WTC11 (cell line): ENCODE measurements around the gene HBG1. TPM values are rescaled to one million over a fixed set of nuclear protein-coding genes. Genes with fewer than 3 reads are reported as not detected.

Experiments
- ATAC-seq: fragments of 200-7000 bp; cut with Tn5 transposase; 2 replicates; pipeline ENCODE4 v1.10.0; 2021; ENCODE audit warnings: mild to moderate bottlenecking, moderate library complexity
- CTCF ChIA-PET: fragments of 300-600 bp; sonication (Branson Sonifier 250); formaldehyde crosslinking; loops from one replicate; lab custom pipeline; 2021; ENCODE audit warnings: antibody characterized with exemption; lab: Charles Lee
- POLR2A ChIA-PET: fragments of 350-600 bp; sonication (Branson Sonifier 250); formaldehyde crosslinking; loops from one replicate; lab custom pipeline; 2021; ENCODE audit warnings: antibody characterized with exemption; lab: Charles Lee
- DNase-seq: peaks from one replicate; pipeline ENCODE4 v3.0.0; 2021; ENCODE audit warnings: low spot score
- H3K27ac Mint-ChIP-seq: 2 replicates; pipeline ENCODE4 v1.8.0; 2021; ENCODE audit warnings: mixed read lengths
- H3K27me3 Mint-ChIP-seq: 2 replicates; pipeline ENCODE4 v1.8.0; 2021; ENCODE audit warnings: low read depth, mild to moderate bottlenecking, moderate library complexity, mixed read lengths
- H3K36me3 Mint-ChIP-seq: 2 replicates; pipeline ENCODE4 v1.8.0; 2021; ENCODE audit warnings: mixed read lengths
- H3K4me1 Mint-ChIP-seq: 2 replicates; pipeline ENCODE4 v1.8.0; 2022; ENCODE audit warnings: mixed read lengths
- H3K4me3 Mint-ChIP-seq: 2 replicates; pipeline ENCODE4 v1.8.0; 2021; ENCODE audit warnings: mild to moderate bottlenecking, moderate library complexity, mixed read lengths
- H3K9me3 Mint-ChIP-seq: 2 replicates; pipeline ENCODE4 v1.8.0; 2021; ENCODE audit warnings: mixed read lengths
- AR ChIP-seq: fragments of 250-450 bp; sonication (Bioruptor Pico); IDR thresholded peaks from 2 replicates; pipeline ENCODE4 v1.9.0; 2021; ENCODE audit warnings: mild to moderate bottlenecking
- CDX4 ChIP-seq: fragments of 250-450 bp; sonication (Bioruptor Pico); IDR thresholded peaks from 2 replicates; pipeline ENCODE4 v1.9.0; 2021; ENCODE audit warnings: moderate library complexity, mild to moderate bottlenecking, inconsistent platforms, borderline replicate concordance
- CREB1 ChIP-seq: sonication (generic); formaldehyde crosslinking; IDR thresholded peaks from 2 replicates; pipeline ENCODE4 v1.8.0; 2023; ENCODE audit warnings: mild to moderate bottlenecking, missing genetic modification reagents
- ETV6 ChIP-seq: sonication (generic); formaldehyde crosslinking; IDR thresholded peaks from 2 replicates; pipeline ENCODE4 v1.8.1; 2022; ENCODE audit warnings: mild to moderate bottlenecking, missing genetic modification reagents
- FOXP1 ChIP-seq: sonication (generic); formaldehyde crosslinking; IDR thresholded peaks from 2 replicates; pipeline ENCODE4 v1.8.0; 2022; ENCODE audit warnings: missing genetic modification reagents, mild to moderate bottlenecking, moderate library complexity, borderline replicate concordance
- GRHL2 ChIP-seq: fragments of 250-450 bp; sonication (Bioruptor Pico); IDR thresholded peaks from 2 replicates; pipeline ENCODE4 v1.8.0; 2022; ENCODE audit warnings: mild to moderate bottlenecking, moderate library complexity; ENCODE audit not compliant: insufficient replicate concordance, severe bottlenecking
- HMGA2 ChIP-seq: fragments of 250-450 bp; sonication (Bioruptor Pico); IDR thresholded peaks from 2 replicates; pipeline ENCODE4 v1.4.0; 2021; ENCODE audit warnings: mild to moderate bottlenecking, moderate library complexity
- NFATC4 ChIP-seq: fragments of 250-450 bp; sonication (Bioruptor Pico); IDR thresholded peaks from 2 replicates; pipeline ENCODE4 v1.9.0; 2021; ENCODE audit warnings: mild to moderate bottlenecking
- SMAD3 ChIP-seq: sonication (generic); formaldehyde crosslinking; IDR thresholded peaks from 2 replicates; pipeline ENCODE4 v1.8.0; 2022; ENCODE audit warnings: missing genetic modification reagents, mild to moderate bottlenecking, borderline replicate concordance
- TEAD1 ChIP-seq: sonication (generic); formaldehyde crosslinking; IDR thresholded peaks from 2 replicates; pipeline ENCODE4 v1.8.0; 2022; ENCODE audit warnings: mild to moderate bottlenecking, missing genetic modification reagents
- TEAD4 ChIP-seq: sonication (generic); formaldehyde crosslinking; IDR thresholded peaks from 2 replicates; pipeline ENCODE4 v1.8.0; 2022; ENCODE audit warnings: mild to moderate bottlenecking, missing genetic modification reagents
- ZBTB21 ChIP-seq: sonication (generic); formaldehyde crosslinking; IDR thresholded peaks from 2 replicates; pipeline ENCODE4 v1.8.1; 2023; ENCODE audit warnings: mild to moderate bottlenecking, missing genetic modification reagents, borderline replicate concordance
- ZNF121 ChIP-seq: sonication (generic); formaldehyde crosslinking; IDR thresholded peaks from 2 replicates; pipeline ENCODE4 v1.8.0; 2023; ENCODE audit warnings: missing genetic modification reagents
- ZNF219 ChIP-seq: sonication (generic); formaldehyde crosslinking; IDR thresholded peaks from 2 replicates; pipeline ENCODE4 v1.8.0; 2023; ENCODE audit warnings: missing genetic modification reagents, mild to moderate bottlenecking, borderline replicate concordance
- ZNF263 ChIP-seq: sonication (generic); formaldehyde crosslinking; IDR thresholded peaks from 2 replicates; pipeline ENCODE4 v1.8.1; 2022; ENCODE audit warnings: low read depth, mild to moderate bottlenecking, moderate library complexity, missing genetic modification reagents
- ZNF281 ChIP-seq: sonication (generic); formaldehyde crosslinking; IDR thresholded peaks from 2 replicates; pipeline ENCODE4 v1.8.0; 2023; ENCODE audit warnings: mild to moderate bottlenecking, missing genetic modification reagents
- ZNF416 ChIP-seq: fragments of 250-450 bp; sonication (Bioruptor Pico); IDR thresholded peaks from 2 replicates; pipeline ENCODE4 v1.9.0; 2021; ENCODE audit warnings: mild to moderate bottlenecking, inconsistent platforms
- total RNA-seq: library from RNA; stranded (reverse); gene quantifications from 3 replicates; pipeline ENCODE4 v1.2.3, GENCODE V29; 2021
- TF ChIP-seq, protein P1 (sequence below): sonication (generic); formaldehyde crosslinking; IDR thresholded peaks from 2 replicates; pipeline ENCODE4 v1.8.1; 2022; ENCODE audit warnings: missing genetic modification reagents, borderline replicate concordance
- TF ChIP-seq, protein P2 (sequence below): sonication (generic); formaldehyde crosslinking; IDR thresholded peaks from 2 replicates; pipeline ENCODE4 v1.8.1; 2022; ENCODE audit warnings: low read depth, missing genetic modification reagents, borderline replicate concordance
- TF ChIP-seq, protein P3 (sequence below): sonication (generic); formaldehyde crosslinking; IDR thresholded peaks from 2 replicates; pipeline ENCODE4 v1.8.0; 2022; ENCODE audit warnings: mild to moderate bottlenecking, missing genetic modification reagents

Gene HBG1
- total RNA-seq, 1 experiment from 2014 or later = 3.4 TPM

- TF ChIP-seq AR = no peak
- TF ChIP-seq, protein P1, sequence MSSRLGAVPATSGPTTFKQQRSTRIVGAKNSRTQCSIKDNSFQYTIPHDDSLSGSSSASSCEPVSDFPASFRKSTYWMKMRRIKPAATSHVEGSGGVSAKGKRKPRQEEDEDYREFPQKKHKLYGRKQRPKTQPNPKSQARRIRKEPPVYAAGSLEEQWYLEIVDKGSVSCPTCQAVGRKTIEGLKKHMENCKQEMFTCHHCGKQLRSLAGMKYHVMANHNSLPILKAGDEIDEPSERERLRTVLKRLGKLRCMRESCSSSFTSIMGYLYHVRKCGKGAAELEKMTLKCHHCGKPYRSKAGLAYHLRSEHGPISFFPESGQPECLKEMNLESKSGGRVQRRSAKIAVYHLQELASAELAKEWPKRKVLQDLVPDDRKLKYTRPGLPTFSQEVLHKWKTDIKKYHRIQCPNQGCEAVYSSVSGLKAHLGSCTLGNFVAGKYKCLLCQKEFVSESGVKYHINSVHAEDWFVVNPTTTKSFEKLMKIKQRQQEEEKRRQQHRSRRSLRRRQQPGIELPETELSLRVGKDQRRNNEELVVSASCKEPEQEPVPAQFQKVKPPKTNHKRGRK = no peak
- TF ChIP-seq, protein P2, sequence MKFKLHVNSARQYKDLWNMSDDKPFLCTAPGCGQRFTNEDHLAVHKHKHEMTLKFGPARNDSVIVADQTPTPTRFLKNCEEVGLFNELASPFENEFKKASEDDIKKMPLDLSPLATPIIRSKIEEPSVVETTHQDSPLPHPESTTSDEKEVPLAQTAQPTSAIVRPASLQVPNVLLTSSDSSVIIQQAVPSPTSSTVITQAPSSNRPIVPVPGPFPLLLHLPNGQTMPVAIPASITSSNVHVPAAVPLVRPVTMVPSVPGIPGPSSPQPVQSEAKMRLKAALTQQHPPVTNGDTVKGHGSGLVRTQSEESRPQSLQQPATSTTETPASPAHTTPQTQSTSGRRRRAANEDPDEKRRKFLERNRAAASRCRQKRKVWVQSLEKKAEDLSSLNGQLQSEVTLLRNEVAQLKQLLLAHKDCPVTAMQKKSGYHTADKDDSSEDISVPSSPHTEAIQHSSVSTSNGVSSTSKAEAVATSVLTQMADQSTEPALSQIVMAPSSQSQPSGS (CRISPR knock-in tag) = no peak
- no peak for TF ChIP-seq ZBTB21 (CRISPR knock-in tag)
- TF ChIP-seq ZNF416 = no peak
- no peak for TF ChIP-seq ZNF263 (CRISPR knock-in tag)
- TF ChIP-seq, protein P3, sequence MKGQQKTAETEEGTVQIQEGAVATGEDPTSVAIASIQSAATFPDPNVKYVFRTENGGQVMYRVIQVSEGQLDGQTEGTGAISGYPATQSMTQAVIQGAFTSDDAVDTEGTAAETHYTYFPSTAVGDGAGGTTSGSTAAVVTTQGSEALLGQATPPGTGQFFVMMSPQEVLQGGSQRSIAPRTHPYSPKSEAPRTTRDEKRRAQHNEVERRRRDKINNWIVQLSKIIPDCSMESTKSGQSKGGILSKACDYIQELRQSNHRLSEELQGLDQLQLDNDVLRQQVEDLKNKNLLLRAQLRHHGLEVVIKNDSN = no peak
- no peak for TF ChIP-seq ZNF121
- TF ChIP-seq SMAD3 (CRISPR knock-in tag) = no peak
Observed at GRCh38 chr11:5234381-5234834, 15.2 kb downstream of the HBG1 start, which contains the start of gene HBD (continued).

DNA sequence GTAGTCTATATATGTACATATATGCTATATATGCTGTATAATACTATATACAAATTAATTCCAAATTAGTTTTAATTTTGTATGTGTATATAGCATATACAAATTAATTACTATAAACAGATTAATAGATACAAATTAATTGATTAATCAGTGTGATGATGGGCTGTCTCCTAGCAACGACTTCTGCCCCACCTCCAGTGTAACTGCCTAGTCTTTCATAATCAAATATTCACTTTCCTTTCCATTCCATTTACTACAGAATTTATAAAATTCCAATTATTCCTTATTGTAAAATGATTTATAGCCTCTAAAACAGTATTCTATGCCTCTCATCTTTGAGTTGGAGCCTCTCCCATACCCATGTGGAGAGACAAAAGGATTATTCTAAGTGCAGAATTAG lies 16.4 kb downstream of the HBG1 start:
- no peaks in the 10 kb centered on the region for H3K4me1 Mint-ChIP-seq

More for the DNA sequence above, 16.4 kb downstream of the HBG1 start:
- ChIA-PET CTCF (no interaction called here), POLR2A (no interaction called here)
- H3K36me3 Mint-ChIP-seq = no peaks in the 10 kb centered on the region
- ATAC-seq = no peak
- H3K9me3 Mint-ChIP-seq = no peaks in the 10 kb centered on the region
- H3K27me3 Mint-ChIP-seq = no peaks in the 10 kb centered on the region
- no peak overlapping the region for H3K27ac Mint-ChIP-seq
- no peak for TF ChIP-seq TEAD4 (CRISPR knock-in tag)
- TF ChIP-seq FOXP1 (CRISPR knock-in tag) = no peak
- TF ChIP-seq CDX4 (CRISPR knock-in tag) = no peak
- TF ChIP-seq HMGA2 = no peak
- no peak for TF ChIP-seq GRHL2 (CRISPR knock-in tag)
- no peak for TF ChIP-seq NFATC4 (CRISPR knock-in tag)
- no peak for TF ChIP-seq ETV6 (CRISPR knock-in tag)
- TF ChIP-seq ZNF281 (CRISPR knock-in tag) = no peak
- no peak for TF ChIP-seq SMAD3 (CRISPR knock-in tag)
- no peak for TF ChIP-seq TEAD1 (CRISPR knock-in tag)
- no peak for TF ChIP-seq ZNF219 (CRISPR knock-in tag)
- no peak for TF ChIP-seq CREB1
- DNase-seq = no peak
- no peak overlapping the region for H3K4me3 Mint-ChIP-seq
